ENCODE results near the gene NR6A1. TPM values are rescaled to one million over a fixed set of nuclear protein-coding genes. Genes with fewer than 3 reads are reported as not detected.

Gene NR6A1
- total RNA-seq, 1 donor from 2014 or later: 63.8 TPM

- no peak overlapping the region for H3K4me3 Mint-ChIP-seq (ENCODE audit: unreplicated experiment)
- H3K9me3 Mint-ChIP-seq (ENCODE audit: unreplicated experiment): no peaks in the 10 kb centered on the region
- peaks cover 9% of the 10 kb centered on the region for H3K36me3 Mint-ChIP-seq (ENCODE audit: low read depth, unreplicated experiment)
- TF ChIP-seq, protein P1, sequence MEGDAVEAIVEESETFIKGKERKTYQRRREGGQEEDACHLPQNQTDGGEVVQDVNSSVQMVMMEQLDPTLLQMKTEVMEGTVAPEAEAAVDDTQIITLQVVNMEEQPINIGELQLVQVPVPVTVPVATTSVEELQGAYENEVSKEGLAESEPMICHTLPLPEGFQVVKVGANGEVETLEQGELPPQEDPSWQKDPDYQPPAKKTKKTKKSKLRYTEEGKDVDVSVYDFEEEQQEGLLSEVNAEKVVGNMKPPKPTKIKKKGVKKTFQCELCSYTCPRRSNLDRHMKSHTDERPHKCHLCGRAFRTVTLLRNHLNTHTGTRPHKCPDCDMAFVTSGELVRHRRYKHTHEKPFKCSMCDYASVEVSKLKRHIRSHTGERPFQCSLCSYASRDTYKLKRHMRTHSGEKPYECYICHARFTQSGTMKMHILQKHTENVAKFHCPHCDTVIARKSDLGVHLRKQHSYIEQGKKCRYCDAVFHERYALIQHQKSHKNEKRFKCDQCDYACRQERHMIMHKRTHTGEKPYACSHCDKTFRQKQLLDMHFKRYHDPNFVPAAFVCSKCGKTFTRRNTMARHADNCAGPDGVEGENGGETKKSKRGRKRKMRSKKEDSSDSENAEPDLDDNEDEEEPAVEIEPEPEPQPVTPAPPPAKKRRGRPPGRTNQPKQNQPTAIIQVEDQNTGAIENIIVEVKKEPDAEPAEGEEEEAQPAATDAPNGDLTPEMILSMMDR (IDR thresholded peaks at IDR 0.05; ENCODE audit: unreplicated experiment): no peak
- H3K4me1 Mint-ChIP-seq (ENCODE audit: unreplicated experiment): peaks cover 17% of the 10 kb centered on the region
- no peak overlapping the region for H3K27ac Mint-ChIP-seq (ENCODE audit: unreplicated experiment)
- no peak for DNase-seq (ENCODE audit: low spot score)
- peaks cover 29% of the 10 kb centered on the region for H3K27me3 Mint-ChIP-seq (ENCODE audit: unreplicated experiment)
Observed at GRCh38 chr9:124501771-124502320, 269.3 kb downstream of the NR6A1 start.

- TF ChIP-seq, protein P1 (IDR thresholded peaks at IDR 0.05; ENCODE audit: unreplicated experiment): no peak
- no peak for DNase-seq (ENCODE audit: low spot score)
- peaks cover 15% of the 10 kb centered on the region for H3K4me1 Mint-ChIP-seq (ENCODE audit: unreplicated experiment)
- H3K27ac Mint-ChIP-seq (ENCODE audit: unreplicated experiment): peak overlapping the region; percentile 34
- H3K36me3 Mint-ChIP-seq (ENCODE audit: low read depth, unreplicated experiment): peaks cover 9% of the 10 kb centered on the region
- H3K9me3 Mint-ChIP-seq (ENCODE audit: unreplicated experiment): no peaks in the 10 kb centered on the region
- peaks cover 29% of the 10 kb centered on the region for H3K27me3 Mint-ChIP-seq (ENCODE audit: unreplicated experiment)
- H3K4me3 Mint-ChIP-seq (ENCODE audit: unreplicated experiment): peak overlapping the region; percentile 14
Observed at GRCh38 chr9:124500796-124501611, 270.1 kb downstream of the NR6A1 start.

DNA sequence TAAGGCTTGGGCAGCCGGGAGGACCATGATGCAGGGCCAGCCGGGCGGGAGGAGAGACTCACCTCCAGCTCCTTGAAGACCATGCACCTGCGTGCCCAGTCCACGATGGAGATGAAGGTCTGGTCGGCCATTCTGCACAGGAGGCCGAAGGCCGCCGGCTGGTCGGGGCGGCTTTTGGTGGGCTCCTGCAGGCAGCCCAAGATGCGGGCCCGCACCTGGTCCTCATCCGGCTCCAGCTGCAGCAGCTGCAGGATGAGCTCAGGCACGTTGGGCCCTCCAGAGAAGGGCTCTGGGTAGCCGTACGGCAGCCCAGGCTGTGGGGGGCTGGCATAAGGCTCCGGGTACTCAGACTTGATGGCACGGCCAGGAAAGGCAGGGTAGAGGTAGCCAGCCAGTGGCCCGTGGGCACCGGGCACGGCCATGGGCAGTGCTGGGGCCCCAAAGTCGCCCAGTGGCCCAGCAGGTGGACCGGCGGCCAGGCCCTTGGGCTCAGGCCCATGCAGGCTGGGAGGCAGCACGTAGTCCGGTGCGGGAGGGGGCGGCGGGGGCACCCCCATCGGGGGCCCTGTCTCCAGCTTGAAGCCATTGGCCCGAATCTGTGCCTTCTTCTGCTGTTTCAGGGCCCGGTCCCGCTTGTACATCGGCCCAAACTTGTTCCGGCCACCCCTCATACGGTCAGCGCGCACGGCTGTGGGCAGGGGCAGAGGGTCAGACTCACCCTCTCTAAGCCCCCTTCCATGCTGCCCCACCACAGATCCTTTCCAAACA is 270.9 kb downstream of the NR6A1 start:
- TF ChIP-seq, protein P1 (IDR thresholded peaks at IDR 0.05; ENCODE audit: unreplicated experiment): no peak
- H3K27me3 Mint-ChIP-seq (ENCODE audit: unreplicated experiment): peaks cover 25% of the 10 kb centered on the region
- H3K27ac Mint-ChIP-seq (ENCODE audit: unreplicated experiment): no peak overlapping the region
- DNase-seq (ENCODE audit: low spot score): no peak
- H3K4me3 Mint-ChIP-seq (ENCODE audit: unreplicated experiment): peak overlapping the region; percentile 14
- no peaks in the 10 kb centered on the region for H3K9me3 Mint-ChIP-seq (ENCODE audit: unreplicated experiment)
- H3K4me1 Mint-ChIP-seq (ENCODE audit: unreplicated experiment): peaks cover 18% of the 10 kb centered on the region
- H3K36me3 Mint-ChIP-seq (ENCODE audit: low read depth, unreplicated experiment): peaks cover 9% of the 10 kb centered on the region

- peaks cover 18% of the 10 kb centered on the region for H3K4me1 Mint-ChIP-seq (ENCODE audit: unreplicated experiment)
- peaks cover 23% of the 10 kb centered on the region for H3K27me3 Mint-ChIP-seq (ENCODE audit: unreplicated experiment)
- no peak for DNase-seq (ENCODE audit: low spot score)
- no peak overlapping the region for H3K4me3 Mint-ChIP-seq (ENCODE audit: unreplicated experiment)
- H3K36me3 Mint-ChIP-seq (ENCODE audit: low read depth, unreplicated experiment): peaks cover 9% of the 10 kb centered on the region
- TF ChIP-seq, protein P1 (IDR thresholded peaks at IDR 0.05; ENCODE audit: unreplicated experiment): no peak
- no peaks in the 10 kb centered on the region for H3K9me3 Mint-ChIP-seq (ENCODE audit: unreplicated experiment)
- no peak overlapping the region for H3K27ac Mint-ChIP-seq (ENCODE audit: unreplicated experiment)
Observed at GRCh38 chr9:124499216-124499615, 271.9 kb downstream of the NR6A1 start.

All from endothelial cell (in vitro differentiated cells).